Activated CD4-positive, alpha-beta T cell treated with anti-CD3 and anti-CD28 coated beads, Interleukin-2, amount 50 U/mL, for 1 hour (primary cell): Measurements from ENCODE around the gene LAPTM4A.

Experiments
- DNase-seq: peaks from one replicate; pipeline ENCODE4 v3.0.0-alpha.2; 2020

Gene LAPTM4A

DNA sequence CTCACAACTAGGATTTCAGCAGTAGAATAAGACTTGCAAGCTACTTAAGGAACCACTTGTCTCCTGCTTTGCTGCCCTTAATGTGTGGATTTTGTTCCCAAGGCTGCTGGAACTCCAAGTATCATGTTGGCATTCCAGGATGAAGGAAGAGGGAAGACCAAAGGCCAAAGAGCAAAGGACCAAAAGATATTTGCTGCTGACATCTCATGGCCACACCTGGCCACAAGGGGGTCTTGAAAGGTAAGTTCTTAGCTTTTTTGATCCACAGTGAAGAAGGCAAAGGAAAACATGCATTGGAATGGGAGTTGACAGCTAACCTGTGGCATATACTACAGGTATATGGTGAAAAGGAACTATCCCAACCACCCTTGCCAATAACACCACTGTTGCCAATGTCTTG lies 35.1 kb downstream of the LAPTM4A start:
- no peak for DNase-seq

DNA sequence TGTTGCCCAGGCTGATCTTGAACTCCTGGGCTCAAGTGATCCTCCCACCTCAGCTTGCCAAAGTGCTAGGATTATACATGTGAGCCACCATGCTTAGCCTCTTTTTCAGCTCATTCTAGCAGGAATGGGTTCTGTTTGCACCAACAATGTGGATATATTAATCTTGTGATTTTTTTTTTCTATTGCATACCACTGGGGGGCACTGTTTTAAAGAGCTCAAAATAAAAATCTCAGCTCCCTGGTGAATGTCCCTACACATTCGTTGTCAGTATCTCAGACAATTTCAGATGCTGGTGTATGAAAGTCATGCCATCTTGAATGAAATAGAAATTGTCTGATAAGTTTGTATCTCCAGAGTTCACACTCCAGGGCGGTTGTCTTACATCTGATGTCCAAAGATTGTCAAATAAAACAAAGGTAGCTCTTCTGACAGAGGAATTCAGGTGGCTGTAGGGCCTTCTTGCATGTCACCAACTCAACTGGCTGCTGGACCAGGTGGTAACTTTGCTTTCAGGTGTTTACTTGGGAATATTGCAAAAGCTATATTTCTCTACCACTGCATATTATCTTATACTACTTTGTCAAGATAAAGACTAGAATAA lies 35.8 kb downstream of the LAPTM4A start:
- no peak for DNase-seq

DNA sequence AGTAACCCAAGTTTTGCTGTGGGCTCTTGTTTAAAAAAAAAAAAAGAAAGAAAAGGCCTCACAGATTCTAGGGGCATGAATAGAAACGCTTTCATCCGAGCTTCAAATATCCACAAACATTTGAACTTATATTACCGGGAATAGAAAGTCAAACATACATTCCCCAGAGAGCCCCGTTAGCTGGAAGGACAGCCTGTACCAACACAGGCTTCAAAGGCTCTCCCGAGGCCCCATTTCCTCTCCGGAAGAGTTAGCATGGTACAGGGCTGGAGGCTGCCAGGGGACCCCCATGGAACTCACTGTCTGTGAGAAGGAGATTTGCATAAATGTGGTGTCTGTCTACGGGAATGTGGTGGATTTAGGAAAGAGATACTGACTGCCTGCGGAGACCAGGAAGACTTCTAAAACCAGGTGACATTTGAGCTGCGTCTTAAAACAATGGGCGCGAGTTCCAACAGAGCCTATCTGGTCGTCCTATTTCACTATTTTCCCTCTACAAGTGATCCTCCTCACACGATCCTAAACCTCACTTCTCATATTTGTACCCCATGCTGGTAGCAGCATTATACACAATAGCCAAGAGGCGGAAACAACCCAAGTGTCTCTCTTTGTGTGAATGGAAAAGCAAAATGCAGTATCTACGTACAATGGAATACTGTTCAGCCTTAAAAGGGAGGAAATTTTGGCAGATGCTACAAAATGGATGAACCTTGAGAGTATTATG lies 38.1 kb downstream of the LAPTM4A start:
- DNase-seq, result no peak

DNA sequence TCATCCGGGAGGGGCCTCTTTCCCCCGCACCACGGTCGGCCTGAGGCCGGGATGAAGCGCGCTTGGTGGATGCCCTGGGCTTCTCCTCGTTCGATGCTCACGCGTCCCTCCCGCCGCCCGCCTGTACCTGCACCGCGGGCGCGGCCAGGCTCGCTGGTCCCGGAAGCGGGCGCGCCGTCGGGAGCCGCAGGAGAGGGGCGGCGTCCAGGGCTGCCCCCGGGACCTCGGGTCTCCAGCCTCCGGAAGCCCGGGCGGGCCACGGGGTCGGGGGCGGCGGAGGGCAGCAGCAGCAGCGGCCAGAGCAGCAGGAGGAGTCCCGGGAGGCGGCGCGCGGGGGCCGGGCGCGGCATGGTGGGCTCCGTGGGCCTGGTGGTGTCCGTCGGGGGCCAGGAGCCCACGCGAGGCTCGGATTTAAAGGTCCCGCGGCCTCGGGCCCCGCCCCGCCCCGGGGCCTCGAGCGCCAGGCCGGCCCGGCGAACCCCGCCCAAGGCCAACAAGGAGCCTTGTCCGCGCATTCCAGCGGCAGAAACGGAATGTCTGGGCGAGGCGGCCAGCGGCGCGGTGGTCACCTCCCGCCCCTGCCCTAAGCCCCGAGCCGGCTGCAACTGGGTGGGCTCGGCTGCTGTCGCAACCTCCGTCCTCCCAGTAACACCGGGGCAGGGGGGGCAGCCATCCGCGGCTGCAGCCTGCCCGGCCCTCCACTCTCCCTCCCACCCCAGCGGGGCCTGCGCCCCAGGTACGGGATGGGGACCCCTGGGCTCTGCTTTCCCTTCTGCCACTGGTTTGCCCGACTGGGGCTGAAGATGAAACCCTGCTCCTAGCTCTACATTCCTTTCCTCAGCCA lies 38.9 kb downstream of the LAPTM4A start, which contains the start of gene MATN3:
TSS of gene MATN3 (minus strand) at position 387 of the 844 bp plus-strand sequence. CDS start at position 350, 37 bp downstream.
- DNase-seq, result no peak

DNA sequence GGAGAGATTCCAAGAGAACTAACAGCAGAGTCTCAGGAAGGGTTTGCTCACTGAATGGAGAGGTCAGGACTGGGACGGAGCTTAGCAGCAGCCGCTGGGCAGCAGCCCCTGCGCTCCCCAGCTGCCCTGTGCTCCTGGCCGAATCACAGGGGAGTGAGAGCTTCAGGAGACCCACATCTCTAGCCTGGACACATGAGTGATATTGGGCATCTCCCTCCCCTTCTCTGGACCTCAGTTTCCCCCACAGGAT lies 39.5 kb downstream of the LAPTM4A start:
- DNase-seq, result no peak

DNA sequence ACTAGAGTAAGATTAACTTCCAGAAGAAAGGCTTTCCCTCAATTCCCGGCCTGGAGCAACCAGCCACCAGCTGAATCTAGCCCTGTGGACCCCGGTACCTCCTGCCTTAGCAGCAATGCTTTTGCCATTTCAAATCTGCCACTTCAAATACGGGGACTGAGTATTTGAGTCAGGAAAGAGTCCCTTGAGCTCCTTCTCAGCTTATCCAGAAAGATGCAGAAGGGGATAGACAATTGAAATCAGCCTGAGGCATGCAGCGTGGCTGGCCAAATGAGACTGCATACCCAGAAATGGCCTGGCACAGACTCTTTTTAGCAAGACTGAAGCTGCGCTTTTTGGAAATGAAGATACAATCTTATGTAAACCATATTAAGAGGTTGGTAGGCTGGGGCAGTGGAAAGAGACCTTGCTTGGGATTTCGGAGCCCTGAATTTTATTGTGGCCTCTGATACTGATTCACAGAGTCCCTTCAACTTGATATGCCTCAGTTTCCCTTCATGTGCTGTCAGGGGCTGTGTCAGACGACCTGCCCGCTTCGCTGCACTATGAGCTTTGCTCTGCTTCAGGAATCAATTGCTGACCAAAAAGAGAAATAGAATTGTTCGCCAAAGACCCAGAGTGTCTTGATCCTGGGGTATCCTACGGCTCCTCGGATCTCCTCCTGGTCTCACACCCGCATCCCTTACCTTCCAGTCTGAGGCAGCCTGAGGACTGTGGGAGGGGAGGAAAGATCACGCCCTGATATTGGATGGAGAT lies 40.0 kb downstream of the LAPTM4A start:
- no peak for DNase-seq

DNA sequence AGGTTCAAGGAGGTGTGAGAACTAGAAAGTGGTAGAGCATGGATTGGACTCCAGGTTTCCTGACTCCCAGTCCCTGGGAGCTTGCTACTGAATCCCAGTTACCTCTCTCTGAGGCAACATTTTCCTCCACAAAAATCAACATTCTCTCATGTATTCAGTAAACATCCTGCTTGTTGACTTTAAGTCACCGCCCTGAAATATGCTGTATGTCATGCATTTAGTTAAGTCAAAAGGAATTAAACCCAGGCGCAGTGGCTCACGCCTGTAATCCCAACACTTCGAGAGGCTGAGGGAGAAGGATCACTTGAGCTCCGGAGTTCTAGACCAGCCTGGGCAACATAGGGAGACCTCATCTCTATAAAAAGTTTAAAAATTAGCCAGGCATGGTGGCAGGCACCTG lies 42.7 kb downstream of the LAPTM4A start:
- no peak for DNase-seq

DNA sequence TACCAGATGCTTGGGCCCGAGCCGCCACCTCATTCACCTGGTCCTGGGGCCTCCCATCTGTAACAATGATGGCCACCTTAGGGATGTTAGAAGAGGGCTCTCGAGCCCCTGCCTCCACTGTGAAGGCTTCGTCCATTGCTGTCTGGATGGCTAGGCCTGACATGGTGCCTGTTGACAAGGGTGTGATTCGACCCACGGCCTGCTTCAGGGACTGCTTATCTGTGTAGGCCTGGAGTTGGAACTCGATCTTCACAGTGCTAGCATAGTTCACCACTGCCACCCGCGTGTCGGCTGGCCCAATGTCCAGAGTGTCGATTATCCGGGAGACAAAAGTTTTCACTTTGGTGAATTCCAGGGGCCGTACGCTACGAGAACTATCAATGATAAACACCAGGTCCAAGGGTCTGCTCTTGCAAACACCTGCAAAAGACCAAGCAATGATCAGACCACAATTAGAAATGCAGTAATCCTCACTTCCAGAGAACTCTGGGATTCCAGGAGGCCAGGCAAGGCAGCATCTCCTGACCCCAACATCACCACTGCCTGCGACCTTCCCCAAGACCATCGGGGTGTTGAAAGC lies 45.4 kb downstream of the LAPTM4A start:
- no peak for DNase-seq

DNA sequence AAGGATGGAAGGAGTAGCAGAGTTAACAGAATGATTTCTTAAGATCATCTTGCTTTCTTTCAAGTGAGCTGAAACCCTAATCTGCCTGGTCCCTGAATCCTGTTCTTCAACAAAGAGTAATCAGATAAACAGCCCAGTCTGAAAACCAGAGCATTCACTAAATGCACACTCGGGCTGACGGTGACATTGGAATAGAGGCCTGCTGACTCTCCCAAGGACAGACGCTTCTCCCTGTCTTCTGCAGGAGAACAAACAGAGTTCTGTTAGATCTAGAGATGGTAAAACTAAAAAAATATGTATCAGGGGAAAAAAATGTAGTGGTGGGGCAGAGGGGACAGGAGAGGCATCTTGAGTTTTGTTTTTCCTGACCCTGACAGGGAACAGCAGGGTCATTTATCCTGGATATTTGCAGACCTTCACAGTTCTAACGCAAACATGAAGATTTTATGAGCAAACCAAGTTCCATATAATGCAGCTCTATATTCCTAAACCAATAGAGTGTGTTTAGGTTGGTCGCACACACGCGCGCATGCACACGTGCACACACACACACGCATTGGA lies 46.3 kb downstream of the LAPTM4A start:
- DNase-seq, result no peak

DNA sequence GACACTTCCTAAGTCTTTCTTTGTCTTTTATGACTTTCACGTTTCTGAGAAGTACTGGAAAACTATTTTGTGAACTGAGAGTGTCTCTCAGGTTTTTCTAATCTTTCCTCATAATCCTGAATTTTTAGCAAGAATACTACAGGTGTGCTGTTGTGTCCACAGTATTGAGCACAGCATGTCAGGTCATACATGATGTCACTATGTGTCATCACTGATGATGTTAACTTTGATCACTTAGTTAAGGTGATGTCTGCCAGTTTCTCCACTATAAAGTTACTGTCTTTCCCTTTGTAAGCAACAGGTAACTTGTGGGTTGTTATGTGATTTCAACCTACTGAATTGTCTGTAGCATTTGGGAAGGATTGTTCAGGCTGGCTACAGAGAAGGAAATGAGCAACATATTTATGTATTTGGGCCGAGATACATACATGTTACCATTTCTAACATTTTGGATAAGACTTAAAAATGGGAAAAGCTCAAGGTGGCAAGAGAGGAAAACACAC lies 50.0 kb downstream of the LAPTM4A start:
- no peak for DNase-seq

DNA sequence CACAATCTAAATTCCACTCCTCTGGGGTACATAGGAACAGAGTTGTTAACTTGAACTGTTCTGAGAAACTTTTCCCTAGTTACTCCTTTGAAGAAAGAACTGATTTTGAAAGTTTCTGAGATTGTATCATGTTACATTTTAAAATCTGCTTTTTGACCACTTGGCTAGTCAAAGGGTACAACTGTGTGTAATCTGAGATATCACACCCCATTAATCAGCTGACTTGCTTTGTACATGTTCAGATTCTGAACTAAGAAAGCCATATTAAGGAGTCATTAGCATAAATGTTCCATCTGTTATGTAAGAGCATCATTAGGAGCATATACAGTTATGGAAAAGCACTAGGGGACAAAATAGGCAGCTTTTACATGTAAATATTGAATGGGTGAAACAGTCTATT lies 57.7 kb downstream of the LAPTM4A start:
- DNase-seq, result no peak

DNA sequence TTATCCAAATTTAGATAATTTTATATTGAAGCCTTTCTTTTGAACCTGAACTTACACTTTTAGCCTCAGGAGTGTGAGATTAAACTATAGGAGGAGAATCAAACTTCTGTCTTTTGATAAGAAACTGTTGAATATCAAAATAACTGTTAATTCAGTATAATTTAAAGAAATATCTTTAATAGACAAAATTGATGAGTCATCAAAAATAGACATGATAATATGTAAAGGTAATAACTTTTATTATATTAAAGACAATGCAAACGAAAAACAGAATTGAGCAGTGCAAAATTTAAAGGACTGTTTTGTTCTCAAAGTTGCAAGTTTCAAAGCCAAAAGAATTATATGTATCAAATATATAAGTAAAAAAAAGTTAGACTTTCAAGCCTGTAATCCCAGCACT lies 59.5 kb downstream of the LAPTM4A start:
- no peak for DNase-seq

DNA sequence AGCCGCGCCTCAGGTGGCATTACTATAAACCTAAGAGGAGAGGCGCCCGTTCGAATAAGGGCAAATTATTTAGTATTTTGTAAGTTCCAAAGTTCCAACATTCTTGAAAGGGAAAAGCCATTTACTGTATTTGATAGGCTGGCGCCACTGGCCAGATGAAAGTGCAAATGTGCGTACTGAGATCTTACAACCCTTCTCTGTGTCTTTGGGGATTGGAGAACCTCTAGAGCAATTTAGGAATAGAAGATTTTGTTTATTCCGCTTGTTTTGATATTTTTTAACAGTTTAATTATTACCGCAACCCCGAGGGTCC lies 61.1 kb downstream of the LAPTM4A start:
- DNase-seq, result no peak

DNA sequence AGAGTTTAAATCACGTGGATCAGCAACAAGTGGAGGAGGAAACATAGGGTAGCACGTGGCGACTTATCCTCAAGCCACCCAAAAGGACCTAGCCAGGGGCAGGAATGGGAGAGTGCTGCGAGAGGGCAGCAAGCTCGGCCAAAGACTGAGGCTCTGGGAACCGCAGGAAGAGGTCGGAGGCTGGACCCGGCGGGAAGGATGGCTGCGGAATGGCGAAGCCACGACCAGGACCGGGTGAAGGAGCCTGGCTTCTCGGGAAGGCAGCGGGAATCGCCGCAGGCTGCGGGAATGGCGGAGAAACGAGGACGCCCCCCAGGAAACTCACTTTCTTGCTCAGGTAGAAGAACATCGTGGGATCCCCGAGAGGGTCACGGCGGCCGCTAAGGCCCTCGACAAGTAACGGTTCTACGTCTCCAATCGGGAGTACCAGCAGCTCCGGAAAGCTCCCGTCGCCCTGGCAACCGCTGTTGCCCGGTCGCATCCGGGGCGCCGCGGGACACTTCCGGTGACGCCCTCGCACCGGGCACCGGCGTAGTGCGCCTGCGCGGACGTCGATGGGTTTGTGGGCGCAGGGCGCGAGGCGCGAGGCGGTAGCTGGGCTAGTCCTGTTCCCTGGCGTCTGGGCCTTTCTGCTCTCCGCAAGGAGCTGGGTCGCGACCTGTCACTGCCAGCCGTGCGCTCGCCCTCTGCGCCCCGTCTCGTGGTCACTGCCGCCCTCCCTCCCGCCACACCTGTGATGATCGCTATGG lies 61.6 kb downstream of the LAPTM4A start, which contains the start of gene WDR35:
TSS of gene WDR35 (minus strand) at position 439 of the 749 bp plus-strand sequence. CDS start at position 349, 90 bp downstream.
- DNase-seq, result peak; percentile 87

DNA sequence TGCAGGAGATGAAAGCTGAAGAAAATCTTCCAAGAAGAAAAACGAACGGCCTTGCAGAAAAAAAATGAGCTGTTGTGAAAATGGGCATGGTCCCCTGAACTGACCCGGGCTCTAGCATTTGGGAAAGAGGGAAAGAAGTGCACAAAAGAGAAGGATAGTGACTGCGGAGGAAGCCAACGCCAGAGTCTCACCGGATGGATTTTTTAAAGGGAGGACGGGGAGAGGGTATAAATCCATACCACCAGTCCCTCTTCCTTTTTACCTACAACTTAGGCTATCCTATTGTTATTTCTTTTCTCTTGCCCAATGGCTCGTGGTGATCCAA lies 62.1 kb downstream of the LAPTM4A start:
- DNase-seq, result no peak

DNA sequence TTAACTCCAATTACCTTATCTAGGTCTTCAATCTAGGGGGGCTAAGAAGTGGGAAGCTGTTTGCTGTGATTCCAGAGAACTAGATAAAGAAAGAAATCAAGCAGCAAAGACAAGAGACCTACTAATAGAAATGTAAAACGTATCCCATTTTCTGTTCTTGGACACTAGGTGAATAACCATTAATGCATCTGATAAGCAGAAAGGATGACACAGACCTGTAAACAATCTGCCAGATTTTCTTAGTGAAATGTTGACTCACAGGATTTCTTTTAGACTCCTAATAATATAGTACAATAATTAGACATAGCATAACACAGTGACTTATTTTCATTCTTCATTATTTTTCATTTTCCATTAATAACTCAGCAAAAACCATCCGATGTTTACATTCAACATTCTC lies 62.8 kb downstream of the LAPTM4A start:
- DNase-seq, result no peak

DNA sequence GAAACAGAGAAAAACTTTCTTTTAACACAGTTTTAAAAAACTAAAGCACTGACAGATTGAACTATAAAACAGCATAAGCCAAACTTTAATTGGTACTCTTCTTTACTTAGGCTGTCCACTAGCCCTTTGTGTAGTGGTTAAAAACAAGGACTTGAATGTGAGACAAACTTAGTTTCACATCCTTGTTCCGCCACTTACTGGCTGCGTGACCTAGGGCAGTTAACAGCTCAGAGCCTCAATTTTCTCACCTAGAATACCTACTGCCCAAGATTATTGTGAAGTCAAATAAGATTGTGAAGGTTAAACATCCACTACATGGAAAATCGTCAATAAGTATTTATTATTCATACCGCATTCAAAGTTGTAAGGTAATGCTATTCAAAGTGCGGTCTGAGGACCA lies 63.5 kb downstream of the LAPTM4A start:
- no peak for DNase-seq
